Spinal cord (tissue), 10 donors: ENCODE measurements around the gene TTYH3. TPM values are rescaled to one million over a fixed set of nuclear protein-coding genes. Genes with fewer than 3 reads are reported as not detected.

ENCODE experiments used
- DNase-seq, 6 donors: peaks; one replicate each; pipeline versions ENCODE4 v3.0.0 to v3.0.0-alpha.2; 2013 to 2015; ENCODE audit warnings: low spot score in 6 of 6, low read depth in 4 of 6
- H3K27ac ChIP-seq: one replicate; pipeline ENCODE4 v1.5.1; 2013; ENCODE audit warnings: low read depth, low read length, control low read depth
- H3K27me3 ChIP-seq: one replicate; pipeline ENCODE4 v1.6.1; 2013; ENCODE audit warnings: low read length; ENCODE audit not compliant: control insufficient read depth, insufficient read depth
- H3K36me3 ChIP-seq: one replicate; pipeline ENCODE4 v1.6.1; 2013; ENCODE audit warnings: low read length; ENCODE audit not compliant: control insufficient read depth, insufficient read depth
- H3K4me1 ChIP-seq: one replicate; pipeline ENCODE4 v1.6.1; 2013; ENCODE audit warnings: low read length; ENCODE audit not compliant: control insufficient read depth, insufficient read depth
- H3K4me3 ChIP-seq: one replicate; pipeline ENCODE4 v1.5.1; 2013; ENCODE audit warnings: low read depth, low read length, control low read depth
- H3K9me3 ChIP-seq: one replicate; pipeline ENCODE4 v1.6.1; 2013; ENCODE audit warnings: low read length; ENCODE audit not compliant: control insufficient read depth, insufficient read depth
- WGBS: methylation state at CpG from one replicate; pipeline ENCODE4 v1.1.5; 2013; ENCODE audit warnings: missing lambda C conversion rate; ENCODE audit not compliant: insufficient coverage; 5-methylcytosine and 5-hydroxymethylcytosine counted together
- polyA plus RNA-seq, 2 donors: library from polyadenylated mRNA; unstranded; fragments of 120-200 nt; gene quantifications; one replicate each; pipeline ENCODE4 v1.2.1, GENCODE V29; 2013; ENCODE audit not compliant: insufficient read length in 2 of 2
- total RNA-seq, 2 donors: library from RNA; depleted of rRNA in 1 of 2; stranded (reverse); fragments of 120-200 nt in 1 of 2; fragments of >200 nt in 1 of 2; gene quantifications; one replicate each; pipeline versions ENCODE4 v1.2.3 to v1.2.4, GENCODE V29; 2013 to 2014
- donor health status: healthy.

Gene TTYH3
- total and polyA plus RNA-seq, 4 donors, result 26.1 to 218 (median 120) TPM

GRCh38 chr7:2601907-2602306 is 29.9 kb upstream of the TTYH3 start:
- Histone ChIP-seq H3K9me3 (no peaks in the 10 kb centered on the region), H3K36me3 (peaks cover 89% of the 10 kb centered on the region), H3K27me3 (no peaks in the 10 kb centered on the region), H3K27ac (no peak overlapping the region), H3K4me1 (peaks cover 36% of the 10 kb centered on the region), H3K4me3 (no peak overlapping the region)
- WGBS, result 87% methylated on average over 10 of the region's 11 CpGs
- DNase-seq, result no peak

DNA sequence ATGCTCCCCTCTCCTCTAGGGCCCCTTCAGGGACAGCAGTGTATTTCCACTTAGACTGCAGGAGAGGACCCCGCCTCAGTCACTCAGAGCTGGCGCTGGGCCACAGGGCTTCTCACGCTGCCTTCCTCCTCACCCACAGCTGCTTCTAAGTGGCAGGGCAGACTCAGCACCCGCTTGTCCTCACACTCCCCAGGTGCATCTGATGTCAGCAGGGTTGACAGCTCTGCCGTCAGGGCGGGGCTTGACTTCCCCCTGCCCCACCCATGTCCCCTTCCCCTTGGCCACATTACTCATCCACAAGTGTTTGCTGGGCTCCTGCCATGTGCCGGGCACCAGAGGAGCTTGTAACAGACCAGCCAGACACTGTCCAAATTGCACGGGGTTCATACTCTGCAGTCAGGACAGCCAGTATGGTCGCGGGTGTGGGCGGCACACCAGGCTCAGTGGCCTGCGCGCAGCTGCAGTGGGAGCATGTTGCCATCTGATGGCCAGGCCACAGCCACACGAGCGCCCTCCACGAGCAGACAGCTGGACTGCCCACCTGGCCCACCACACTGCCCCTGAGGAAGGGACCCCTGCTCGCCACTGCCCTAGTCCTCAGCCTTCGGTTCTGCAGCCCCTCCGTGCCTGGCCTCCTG is 29.3 kb upstream of the TTYH3 start:
- Histone ChIP-seq H3K27me3 (no peaks in the 10 kb centered on the region), H3K36me3 (peaks cover 90% of the 10 kb centered on the region), H3K4me3 (no peak overlapping the region), H3K4me1 (peaks cover 37% of the 10 kb centered on the region), H3K9me3 (no peaks in the 10 kb centered on the region), H3K27ac (no peak overlapping the region)
- 83% methylated on average over 19 of the region's 19 CpGs for WGBS
- DNase-seq, result no peak

GRCh38 chr7:2603044-2603965 is 28.5 kb upstream of the TTYH3 start:
- Histone ChIP-seq H3K4me1 (peaks cover 38% of the 10 kb centered on the region), H3K27me3 (no peaks in the 10 kb centered on the region), H3K9me3 (no peaks in the 10 kb centered on the region), H3K27ac (no peak overlapping the region), H3K36me3 (peaks cover 91% of the 10 kb centered on the region), H3K4me3 (no peak overlapping the region)
- WGBS, result 89% methylated on average over 31 of the region's 35 CpGs
- DNase-seq, result no peak

DNA sequence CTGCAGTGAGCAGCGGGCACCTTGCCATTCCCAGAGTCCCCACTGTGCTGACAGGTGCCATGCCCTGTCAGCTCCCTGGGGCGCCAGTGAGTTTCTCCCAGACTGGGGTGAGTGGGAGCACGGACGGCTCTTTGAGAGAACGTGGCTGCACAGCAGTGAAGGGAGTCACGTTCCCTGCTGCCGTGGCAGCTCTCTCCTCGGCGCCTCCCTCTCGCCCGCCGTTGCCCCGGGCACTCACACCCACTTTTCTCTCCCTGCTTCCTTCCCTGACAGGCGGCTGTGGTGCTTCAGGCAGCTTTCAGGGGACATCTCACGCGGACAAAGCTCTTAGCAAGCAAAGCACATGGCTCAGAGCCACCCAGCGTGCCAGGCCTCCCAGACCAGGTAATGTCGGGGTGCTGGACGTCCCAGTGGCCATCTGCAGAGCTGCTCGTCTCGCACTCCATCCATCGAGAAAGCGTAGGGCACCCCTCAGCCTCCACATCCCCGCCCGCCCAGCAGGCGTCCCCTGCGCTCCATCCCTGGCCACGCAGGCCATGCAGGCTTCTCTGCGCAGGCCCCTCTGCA is 27.1 kb upstream of the TTYH3 start:
- 83% methylated on average over 29 of the region's 29 CpGs for WGBS
- peaks cover 89% of the 10 kb centered on the region for H3K36me3 ChIP-seq
- no peaks in the 10 kb centered on the region for H3K27me3 ChIP-seq
- DNase-seq, result no peak
- no peak overlapping the region for H3K4me3 ChIP-seq
- H3K4me1 ChIP-seq, result peaks cover 40% of the 10 kb centered on the region
- no peaks in the 10 kb centered on the region for H3K9me3 ChIP-seq
- no peak overlapping the region for H3K27ac ChIP-seq

- WGBS, result 84% methylated on average over 34 of the region's 38 CpGs
Measured at GRCh38 chr7:2605608-2606538, 25.9 kb upstream of the TTYH3 start.

GRCh38 chr7:2606539-2606936 is 25.2 kb upstream of the TTYH3 start:
- H3K36me3 ChIP-seq, result peaks cover 91% of the 10 kb centered on the region
- WGBS, result 79% methylated on average over 16 of the region's 16 CpGs
- H3K27ac ChIP-seq, result peak overlapping the region; percentile 52

More at GRCh38 chr7:2605608-2606538, 25.9 kb upstream of the TTYH3 start:
- Histone ChIP-seq H3K4me1 (peaks cover 47% of the 10 kb centered on the region), H3K36me3 (peaks cover 91% of the 10 kb centered on the region), H3K9me3 (no peaks in the 10 kb centered on the region), H3K27ac (no peak overlapping the region), H3K4me3 (no peak overlapping the region), H3K27me3 (no peaks in the 10 kb centered on the region)
- no peak for DNase-seq

DNA sequence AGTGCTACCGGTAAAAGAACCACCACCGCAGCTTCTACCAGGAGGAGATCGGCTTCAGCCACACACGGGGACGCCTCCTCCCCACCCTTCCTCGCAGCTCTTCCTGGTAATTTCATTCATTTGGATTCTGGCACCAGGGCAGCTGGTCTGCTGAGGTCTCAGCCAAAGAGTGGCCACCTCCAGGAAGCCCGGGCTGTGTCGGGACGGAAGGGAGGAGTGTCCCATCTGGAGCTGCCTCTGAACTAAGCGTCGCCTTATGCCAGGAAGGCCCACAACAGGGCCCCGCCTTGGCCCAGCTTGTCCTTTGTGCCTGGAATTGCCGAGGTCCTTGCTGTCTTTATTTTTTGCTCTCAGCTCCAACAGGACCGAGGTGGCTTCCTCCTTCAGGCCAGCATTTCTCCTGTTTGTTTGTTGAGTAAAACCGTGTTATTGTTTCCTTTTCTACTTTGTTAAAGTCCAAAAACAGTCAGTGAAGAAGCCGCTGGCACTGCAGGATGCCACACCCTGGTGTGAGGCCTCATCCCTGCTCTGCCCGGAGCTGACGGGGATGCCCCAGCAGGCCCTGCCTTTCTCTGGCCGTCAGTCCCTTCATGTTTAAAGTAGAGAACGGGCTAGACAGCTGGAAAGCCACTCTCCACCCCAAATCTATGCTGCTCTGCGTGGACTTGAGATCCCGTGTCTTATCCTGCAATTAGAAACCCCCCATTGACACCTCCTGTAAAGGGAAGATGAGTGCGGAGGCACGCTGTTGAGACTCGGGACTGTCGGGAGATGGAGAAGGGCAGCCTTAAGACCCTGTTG is 24.5 kb upstream of the TTYH3 start:
- WGBS, result 52% methylated on average over 17 of the region's 26 CpGs
- peak overlapping the region; percentile 52 for H3K27ac ChIP-seq
- peaks cover 55% of the 10 kb centered on the region for H3K4me1 ChIP-seq
- no peak overlapping the region for H3K4me3 ChIP-seq
- H3K9me3 ChIP-seq, result no peaks in the 10 kb centered on the region
- peak in 1 of 6 donors; percentile 61 for DNase-seq
- H3K36me3 ChIP-seq, result peaks cover 87% of the 10 kb centered on the region
- H3K27me3 ChIP-seq, result no peaks in the 10 kb centered on the region

More at GRCh38 chr7:2606539-2606936, 25.2 kb upstream of the TTYH3 start:
- peaks cover 53% of the 10 kb centered on the region for H3K4me1 ChIP-seq
- H3K27me3 ChIP-seq, result no peaks in the 10 kb centered on the region
- H3K4me3 ChIP-seq, result no peak overlapping the region
- no peaks in the 10 kb centered on the region for H3K9me3 ChIP-seq
- DNase-seq, result no peak

GRCh38 chr7:2607923-2608904 is 23.6 kb upstream of the TTYH3 start:
- DNase-seq, result no peak
- no peak overlapping the region for H3K4me3 ChIP-seq
- H3K9me3 ChIP-seq, result no peaks in the 10 kb centered on the region
- H3K36me3 ChIP-seq, result peaks cover 78% of the 10 kb centered on the region
- 80% methylated on average over 25 of the region's 37 CpGs for WGBS
- no peaks in the 10 kb centered on the region for H3K27me3 ChIP-seq
- peak overlapping the region; percentile 40 for H3K27ac ChIP-seq
- H3K4me1 ChIP-seq, result peaks cover 64% of the 10 kb centered on the region
